GM21737 (cell line): ENCODE data around the gene KDM5A.
"Not testable (repeated sequence)": the region's sequence is repeated elsewhere in the genome, so short reads cannot be mapped to it uniquely, and the experiment has no call there.

ENCODE experiments used
- ATAC-seq: cut with Tn5 transposase; IDR thresholded peaks from one replicate; pipeline ENCODE4 v1.9.1; 2021; ENCODE audit warnings: mild to moderate bottlenecking, moderate library complexity; ENCODE audit not compliant: unreplicated experiment

Gene KDM5A

DNA sequence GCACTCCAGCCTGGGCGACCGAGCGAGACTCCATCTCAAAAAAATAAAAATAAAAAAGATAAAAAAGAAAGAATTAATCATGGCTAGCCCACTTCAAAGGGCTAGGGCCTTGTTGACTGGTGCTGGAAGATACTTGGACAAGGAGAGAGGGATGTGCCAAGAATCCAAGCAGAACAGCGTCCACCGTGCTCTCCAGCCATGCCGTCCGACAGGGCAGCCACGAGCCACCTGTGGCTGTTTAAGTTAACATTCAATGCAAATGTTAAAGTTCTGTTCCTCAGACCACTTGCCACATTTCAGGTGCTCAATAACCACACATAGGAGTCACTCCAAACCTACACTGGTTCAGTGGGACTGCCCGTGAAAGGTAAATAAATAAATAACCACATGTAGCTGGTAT is 147.9 kb downstream of the KDM5A start:
- ATAC-seq, result no peak

DNA sequence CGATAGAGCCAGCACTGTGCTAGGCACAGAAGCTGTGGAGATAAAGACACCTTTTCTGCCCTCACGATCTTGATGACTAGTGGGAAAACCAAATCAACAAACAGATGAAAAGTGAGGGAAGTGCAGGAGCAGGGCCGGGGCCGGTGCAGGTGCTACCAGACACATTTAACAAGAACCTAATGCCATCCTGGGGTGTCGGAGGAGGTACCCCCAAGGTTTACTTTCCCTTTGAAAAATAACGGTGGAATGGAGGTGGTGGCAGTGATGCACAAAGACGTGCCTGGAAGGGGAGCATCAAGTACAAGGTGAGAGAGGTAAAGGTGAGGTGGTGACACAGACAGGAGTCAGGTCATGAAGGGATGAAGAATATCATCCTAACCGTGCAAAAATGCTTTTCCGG is 148.6 kb downstream of the KDM5A start:
- ATAC-seq, result no peak

- ATAC-seq, result no peak
Observed at GRCh38 chr12:238736-239398, 150.3 kb downstream of the KDM5A start.

DNA sequence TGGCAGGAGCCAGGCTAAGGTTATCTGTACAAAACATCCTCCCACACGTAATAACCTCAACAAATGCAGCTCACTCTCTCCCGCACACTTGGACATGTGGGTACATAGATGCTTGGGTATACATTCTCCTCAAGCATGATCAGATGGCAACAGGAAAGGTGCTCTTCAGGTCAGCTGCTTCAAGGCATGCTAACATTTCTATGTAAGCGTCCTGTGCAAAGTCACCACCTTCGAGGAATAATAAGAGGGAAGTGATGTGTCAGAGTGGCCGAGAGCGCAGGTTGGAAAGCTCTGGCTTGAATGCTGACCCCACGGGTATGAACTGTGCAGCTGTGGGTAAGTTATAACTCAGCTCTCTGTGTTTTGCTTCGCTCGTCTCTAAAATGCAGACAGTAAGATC is 151.0 kb downstream of the KDM5A start:
- ATAC-seq, result no peak

DNA sequence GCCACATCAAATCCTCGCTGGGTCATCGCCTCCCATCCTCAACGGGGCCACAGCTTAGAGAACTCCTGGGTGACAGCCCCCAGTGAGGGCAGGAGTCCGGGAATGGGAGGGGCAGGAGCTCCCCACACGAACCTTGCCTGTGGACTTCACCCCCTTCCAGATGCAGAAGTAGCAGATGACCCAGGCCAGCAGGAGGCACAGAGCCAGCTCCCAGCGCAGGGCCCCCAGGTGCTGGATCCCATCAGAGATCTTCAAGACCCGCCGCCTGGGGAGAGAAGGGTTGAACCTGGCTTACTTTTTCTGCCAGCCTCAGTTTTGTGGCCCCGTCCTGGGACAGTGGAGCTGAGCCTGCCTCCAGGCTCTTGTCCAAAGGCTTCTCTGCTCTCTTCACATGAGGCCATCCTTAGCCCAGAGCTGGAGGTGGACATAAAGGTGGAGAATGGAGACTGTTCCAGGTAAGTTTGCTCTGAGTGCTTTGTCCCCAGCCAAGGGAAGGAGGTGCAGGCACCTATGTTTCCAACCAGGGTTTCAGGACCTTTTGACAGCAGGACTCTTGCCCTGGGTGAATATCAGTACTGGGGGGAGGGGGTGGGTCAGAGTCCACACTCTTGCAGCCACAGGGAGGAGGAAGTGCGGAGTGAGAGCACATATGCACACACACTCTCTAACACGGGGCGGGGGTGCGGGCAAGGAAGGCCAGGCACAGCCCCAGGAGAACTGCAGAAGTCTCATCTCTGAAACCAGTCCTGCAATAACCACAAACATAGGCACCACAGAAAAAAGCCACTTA is 151.9 kb downstream of the KDM5A start:
- ATAC-seq, result no peak

DNA sequence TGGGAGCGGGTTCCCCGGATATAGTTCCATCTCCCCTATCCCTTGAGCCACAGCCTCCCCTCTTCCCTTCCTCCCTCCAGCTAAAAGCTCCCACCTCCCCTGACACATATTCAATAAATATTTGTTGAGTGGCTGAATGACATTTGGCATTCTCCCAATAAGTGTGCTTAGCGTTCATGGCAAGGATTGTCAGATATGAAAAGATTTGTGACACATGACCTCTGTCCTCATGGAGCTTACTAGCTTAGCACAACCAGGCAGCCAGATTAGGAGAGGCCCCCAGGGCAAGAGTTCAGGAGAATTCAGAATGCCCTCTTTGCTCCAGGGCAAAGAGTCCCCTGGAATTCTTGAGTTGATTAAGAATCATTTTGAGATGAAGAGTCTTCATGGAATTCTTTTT is 152.7 kb downstream of the KDM5A start:
- ATAC-seq, result no peak

- ATAC-seq, result not testable (repeated sequence)
Observed at GRCh38 chr12:235967-236366, 153.2 kb downstream of the KDM5A start.

GRCh38 chr12:234891-235415 is 154.2 kb downstream of the KDM5A start:
- no peak for ATAC-seq

GRCh38 chr12:234019-234418 is 155.1 kb downstream of the KDM5A start:
- ATAC-seq, result no peak

- no peak for ATAC-seq
Observed at GRCh38 chr12:233615-233968, 155.5 kb downstream of the KDM5A start.

GRCh38 chr12:232731-233614 is 156.1 kb downstream of the KDM5A start:
- ATAC-seq, result no peak

DNA sequence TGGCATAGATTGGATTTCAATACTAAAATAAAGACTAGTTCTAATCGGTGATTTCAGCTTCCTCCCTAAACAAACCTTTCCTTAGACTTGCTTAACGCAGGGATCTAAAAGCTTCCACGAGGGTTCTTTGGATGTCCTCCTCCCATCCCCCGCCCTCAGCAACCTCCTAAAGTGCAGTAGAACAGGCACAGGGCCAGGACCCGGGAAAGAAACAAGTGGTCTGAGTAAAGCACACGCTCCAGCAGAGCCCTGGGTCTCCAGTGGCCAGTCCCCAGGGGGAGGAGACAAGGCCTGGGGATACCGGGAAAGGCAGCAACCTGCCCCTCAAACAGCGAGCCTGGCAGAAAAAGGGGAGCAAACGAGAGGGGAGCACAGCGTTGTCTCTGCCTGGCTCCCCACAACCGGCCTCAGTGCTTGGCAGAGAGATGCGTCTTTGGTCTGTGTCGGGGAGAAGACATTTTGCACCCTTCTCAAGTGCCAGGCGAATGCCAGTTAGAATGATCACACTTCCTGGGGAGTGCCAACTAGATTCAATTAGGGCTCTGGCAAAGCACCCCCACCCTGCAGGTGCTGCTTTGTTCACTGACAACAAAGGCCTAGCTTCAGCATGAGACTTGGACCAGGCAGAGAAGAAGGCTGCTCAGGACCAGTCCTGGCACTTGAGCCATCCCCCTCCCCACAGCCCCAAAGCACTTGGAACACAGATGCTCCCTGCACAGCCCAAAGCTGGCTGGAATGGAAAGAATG is 158.0 kb downstream of the KDM5A start:
- ATAC-seq, result no peak
